Lower leg skin (tissue), 3 donors: Measurements from ENCODE around the gene CAMK1G.

Source experiments
- CTCF ChIP-seq, 3 donors: fragments of 450-650 bp; IDR thresholded peaks; one replicate each; pipeline ENCODE4 v1.5.1; 2016; ENCODE audit warnings: antibody characterized with exemption in 3 of 3, mild to moderate bottlenecking in 3 of 3, moderate library complexity in 2 of 3
- POLR2A ChIP-seq, 2 donors: fragments of 450-650 bp; IDR thresholded peaks; one replicate each; pipeline ENCODE4 v1.6.1; 2016 to 2017; ENCODE audit warnings: antibody characterized with exemption in 2 of 2, mild to moderate bottlenecking in 1 of 2, moderate library complexity in 1 of 2

DNA sequence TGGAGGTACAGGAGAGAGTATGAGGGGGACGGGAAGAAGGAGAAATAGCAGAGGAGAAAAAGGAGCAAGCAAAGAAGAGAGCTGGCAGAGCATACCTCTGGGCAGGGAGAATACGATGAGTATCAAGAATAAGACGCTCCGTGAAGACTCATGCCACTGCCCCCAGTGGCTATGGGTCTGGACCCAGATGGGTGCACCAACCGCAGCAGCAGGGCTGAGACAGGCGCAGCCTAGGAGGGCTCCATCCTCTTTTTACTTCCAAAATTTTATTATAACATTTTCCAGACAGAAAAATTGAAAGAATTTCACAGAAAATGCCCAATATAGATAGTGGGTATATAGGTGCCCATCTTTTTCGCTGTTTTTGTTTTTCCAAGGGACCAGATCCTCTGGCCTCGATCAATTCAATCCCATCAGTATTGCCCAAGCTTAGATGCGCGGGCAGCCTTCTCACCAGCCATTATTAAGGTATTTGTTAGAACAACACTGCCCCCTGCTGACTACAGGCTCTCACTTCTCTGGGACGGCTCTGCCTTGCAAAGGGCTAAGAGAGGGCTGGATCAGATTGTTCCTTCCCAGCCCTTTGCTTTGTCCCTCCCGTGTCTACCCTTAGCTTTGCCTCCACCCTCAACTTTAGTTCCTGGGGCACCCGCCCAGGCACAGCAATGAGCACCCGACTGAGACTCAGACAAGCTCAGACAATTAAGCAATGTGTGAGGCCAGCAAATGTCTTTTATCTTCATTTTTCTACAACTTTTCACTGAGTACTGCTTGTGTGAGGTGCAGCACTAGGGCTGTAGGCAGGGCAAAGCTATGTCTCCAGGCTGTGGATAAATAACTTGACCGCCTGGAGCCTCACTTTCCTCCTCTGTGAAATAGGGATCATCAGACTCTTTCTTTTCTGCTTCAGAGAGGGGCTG is 17.5 kb upstream of the CAMK1G start:
- TF ChIP-seq CTCF (IDR thresholded peaks at IDR 0.05) (peak in 1 of 3 donors; percentile 37), POLR2A (IDR thresholded peaks at IDR 0.05) (no peak)
